ENCODE results near the gene FPR2.

GRCh38 chr19:51779181-51779580, 18.2 kb downstream of the FPR2 start:
- TF ChIP-seq POLR2AphosphoS5 (IDR thresholded peaks at IDR 0.05), result no peak
- no peak for TF ChIP-seq CTCF (IDR thresholded peaks at IDR 0.05)
